HepG2 (cell line): ENCODE results near the gene RAB3A. TPM values are rescaled to one million over a fixed set of nuclear protein-coding genes. Genes with fewer than 3 reads are reported as not detected.
A peak's percentile ranks its signal among the peaks of the same experiment; 100 is the strongest.

Experiments
- ARNT ChIP-seq: fragments of 450-650 bp; IDR thresholded peaks from 2 replicates; pipeline ENCODE4 v1.6.1; 2017
- CBFB ChIP-seq: sonication (generic); formaldehyde crosslinking; IDR thresholded peaks from 2 replicates; pipeline ENCODE4 v1.4.0; 2020; ENCODE audit warnings: missing genetic modification reagents
- EEA1 ChIP-seq: sonication (generic); formaldehyde crosslinking; IDR thresholded peaks from 2 replicates; pipeline ENCODE4 v1.5.1; 2020; ENCODE audit warnings: mild to moderate bottlenecking, missing genetic modification reagents, borderline replicate concordance
- MEIS2 ChIP-seq: sonication (generic); formaldehyde crosslinking; IDR thresholded peaks from 2 replicates; pipeline ENCODE4 v1.9.0; 2021; ENCODE audit warnings: mild to moderate bottlenecking, missing genetic modification reagents
- PPARG ChIP-seq: conservative IDR thresholded peaks from 2 replicates; pipeline ENCODE4 v1.6.1; 2016; ENCODE audit warnings: missing biosample characterization, missing genetic modification reagents
- TOE1 ChIP-seq: sonication (generic); formaldehyde crosslinking; IDR thresholded peaks from 2 replicates; pipeline ENCODE4 v1.4.0; 2020; ENCODE audit warnings: mild to moderate bottlenecking, missing genetic modification reagents
- YEATS4 ChIP-seq: sonication (generic); formaldehyde crosslinking; IDR thresholded peaks from 2 replicates; pipeline ENCODE4 v1.4.0; 2020; ENCODE audit warnings: missing genetic modification reagents, borderline replicate concordance
- ZFYVE20 ChIP-seq: sonication (generic); formaldehyde crosslinking; IDR thresholded peaks from 2 replicates; pipeline ENCODE4 v1.8.0; 2023; ENCODE audit warnings: low read depth, mild to moderate bottlenecking, moderate library complexity, missing genetic modification reagents, borderline replicate concordance
- ZNF225 ChIP-seq: sonication (generic); formaldehyde crosslinking; IDR thresholded peaks from 2 replicates; pipeline ENCODE4 v1.4.0; 2020; ENCODE audit warnings: mild to moderate bottlenecking, missing genetic modification reagents
- ZNF234 ChIP-seq: sonication (generic); formaldehyde crosslinking; conservative IDR thresholded peaks from 2 replicates; pipeline ENCODE4 v1.5.1; 2020; ENCODE audit warnings: mild to moderate bottlenecking, missing genetic modification reagents
- ZNF256 ChIP-seq: sonication (generic); formaldehyde crosslinking; conservative IDR thresholded peaks from 2 replicates; pipeline ENCODE4 v1.4.0; 2020; ENCODE audit warnings: missing genetic modification reagents
- ZNF354B ChIP-seq: sonication (generic); formaldehyde crosslinking; IDR thresholded peaks from 2 replicates; pipeline ENCODE4 v1.8.0; 2022; ENCODE audit warnings: mild to moderate bottlenecking, missing genetic modification reagents
- ZNF598 ChIP-seq: sonication (generic); formaldehyde crosslinking; IDR thresholded peaks from 2 replicates; pipeline ENCODE4 v1.5.1; 2020; ENCODE audit warnings: mild to moderate bottlenecking, missing genetic modification reagents, borderline replicate concordance
- ZNF615 ChIP-seq: sonication (generic); formaldehyde crosslinking; IDR thresholded peaks from 2 replicates; pipeline ENCODE4 v1.5.0; 2020; ENCODE audit warnings: mild to moderate bottlenecking, missing genetic modification reagents, borderline replicate concordance
- ZNF737 ChIP-seq: sonication (generic); formaldehyde crosslinking; IDR thresholded peaks from 2 replicates; pipeline ENCODE4 v1.5.0; 2020; ENCODE audit warnings: missing genetic modification reagents, mild to moderate bottlenecking, borderline replicate concordance
- polyA plus RNA-seq, 8 experiments: library from polyadenylated mRNA; depleted of rRNA in 3 of 8; stranded (reverse) in 7 of 8; unstranded in 1 of 8; fragments of >200 nt; fragmentation: Illumina TruSeq in 4 of 8; extraction: Trizol in 4 of 8; gene quantifications; 2 replicates each; pipeline versions ENCODE4 v1.2.1 to v1.2.3, GENCODE V29; 2011 to 2016; ENCODE audit warnings: low read depth in 4 of 8, missing spikeins in 1 of 8, mixed read lengths in 1 of 8; ENCODE audit not compliant: insufficient read depth in 1 of 8
- total RNA-seq, 5 experiments: library from RNA; depleted of rRNA; stranded (reverse); fragments of >200 nt; fragmentation: Illumina TruSeq; extraction: Trizol; gene quantifications; 2 replicates each; pipeline ENCODE4 v1.2.3, GENCODE V29; 2016; ENCODE audit warnings: low read depth in 1 of 5
- TF ChIP-seq, protein P1 (sequence below): sonication (generic); formaldehyde crosslinking; IDR thresholded peaks from 2 replicates; pipeline ENCODE4 v1.4.0; 2020; ENCODE audit warnings: missing genetic modification reagents, borderline replicate concordance
- TF ChIP-seq, protein P2 (sequence below): IDR thresholded peaks from 2 replicates; pipeline ENCODE4 v1.6.1; 2016; ENCODE audit warnings: missing compliant biosample characterization, missing genetic modification reagents, borderline replicate concordance
- TF ChIP-seq, protein P3 (sequence below): sonication (generic); formaldehyde crosslinking; IDR thresholded peaks from 2 replicates; pipeline ENCODE4 v1.4.0; 2020; ENCODE audit warnings: missing genetic modification reagents, borderline replicate concordance
- TF ChIP-seq, protein P4 (sequence below): sonication (generic); formaldehyde crosslinking; IDR thresholded peaks from 2 replicates; pipeline ENCODE4 v1.8.0; 2022; ENCODE audit warnings: mild to moderate bottlenecking, missing genetic modification reagents, moderate library complexity
- TF ChIP-seq, protein P5 (sequence below): sonication (generic); formaldehyde crosslinking; IDR thresholded peaks from 2 replicates; pipeline ENCODE4 v1.4.0; 2020; ENCODE audit warnings: missing genetic modification reagents, borderline replicate concordance

Gene RAB3A
- total and polyA plus RNA-seq, 2 of the 13 experiments (the other 11 are each of a cell fraction or from before 2014, with no cell fraction given), result 0.58 to 0.98 TPM

DNA sequence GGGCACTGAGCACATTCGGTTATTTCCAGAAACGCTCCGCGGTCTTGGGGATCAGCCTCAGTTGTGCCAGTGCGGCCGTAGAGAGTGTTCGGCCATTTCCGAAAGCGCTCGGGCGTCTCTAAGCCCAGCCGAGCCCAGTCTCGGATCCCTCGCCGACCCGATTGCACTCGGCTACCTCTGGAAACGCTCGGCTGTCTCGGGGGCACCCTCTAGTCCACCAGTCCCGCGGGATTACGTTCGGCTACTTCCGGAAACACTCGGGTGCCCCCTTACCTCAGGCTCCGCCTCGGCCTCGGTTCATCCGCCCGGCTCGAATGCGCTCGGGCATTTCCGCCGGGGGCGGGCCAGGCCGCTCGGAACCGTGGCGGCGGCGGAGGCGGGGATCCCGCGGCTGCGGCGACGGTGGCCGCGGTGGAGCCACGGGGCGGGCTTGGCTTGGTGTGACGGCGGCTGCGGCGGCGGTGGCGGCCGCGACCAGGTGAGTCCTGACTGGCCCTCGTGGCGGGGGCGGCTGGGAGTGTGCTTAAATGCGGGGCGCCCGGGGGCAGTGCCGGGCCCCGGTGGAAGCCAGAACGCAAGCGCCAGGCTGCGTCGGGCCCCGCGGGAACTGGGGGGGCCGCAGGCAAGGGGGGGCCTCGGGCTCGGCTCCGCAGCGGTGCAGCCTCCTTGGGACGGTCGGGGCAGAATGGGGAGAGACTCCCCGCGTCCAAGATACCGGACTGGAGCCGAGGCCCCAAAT, 50.9 kb downstream of the RAB3A start, which contains the start of gene PIK3R2 (continued):
- TF ChIP-seq ZNF737 (CRISPR knock-in tag) (no peak), ZNF598 (CRISPR knock-in tag) (no peak), MEIS2 (peak; percentile 49; the same call in 1 of the 2 replicates), YEATS4 (CRISPR knock-in tag) (peak; percentile 67; the same call in 1 of the 2 replicates), EEA1 (CRISPR knock-in tag) (no peak), ZNF615 (CRISPR knock-in tag) (no peak), PPARG (no peak), ZNF354B (no peak), ZFYVE20 (no peak), ZNF256 (CRISPR knock-in tag) (no peak), ZNF234 (CRISPR knock-in tag) (no peak; the same call in 1 of the 2 replicates), ZNF225 (CRISPR knock-in tag) (no peak), TOE1 (CRISPR knock-in tag) (no peak), CBFB (CRISPR knock-in tag) (no peak), ARNT (no peak)
- TF ChIP-seq, protein P1, sequence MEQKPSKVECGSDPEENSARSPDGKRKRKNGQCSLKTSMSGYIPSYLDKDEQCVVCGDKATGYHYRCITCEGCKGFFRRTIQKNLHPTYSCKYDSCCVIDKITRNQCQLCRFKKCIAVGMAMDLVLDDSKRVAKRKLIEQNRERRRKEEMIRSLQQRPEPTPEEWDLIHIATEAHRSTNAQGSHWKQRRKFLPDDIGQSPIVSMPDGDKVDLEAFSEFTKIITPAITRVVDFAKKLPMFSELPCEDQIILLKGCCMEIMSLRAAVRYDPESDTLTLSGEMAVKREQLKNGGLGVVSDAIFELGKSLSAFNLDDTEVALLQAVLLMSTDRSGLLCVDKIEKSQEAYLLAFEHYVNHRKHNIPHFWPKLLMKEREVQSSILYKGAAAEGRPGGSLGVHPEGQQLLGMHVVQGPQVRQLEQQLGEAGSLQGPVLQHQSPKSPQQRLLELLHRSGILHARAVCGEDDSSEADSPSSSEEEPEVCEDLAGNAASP (CRISPR knock-in tag), result no peak
- TF ChIP-seq, protein P2, sequence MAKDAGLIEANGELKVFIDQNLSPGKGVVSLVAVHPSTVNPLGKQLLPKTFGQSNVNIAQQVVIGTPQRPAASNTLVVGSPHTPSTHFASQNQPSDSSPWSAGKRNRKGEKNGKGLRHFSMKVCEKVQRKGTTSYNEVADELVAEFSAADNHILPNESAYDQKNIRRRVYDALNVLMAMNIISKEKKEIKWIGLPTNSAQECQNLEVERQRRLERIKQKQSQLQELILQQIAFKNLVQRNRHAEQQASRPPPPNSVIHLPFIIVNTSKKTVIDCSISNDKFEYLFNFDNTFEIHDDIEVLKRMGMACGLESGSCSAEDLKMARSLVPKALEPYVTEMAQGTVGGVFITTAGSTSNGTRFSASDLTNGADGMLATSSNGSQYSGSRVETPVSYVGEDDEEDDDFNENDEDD (CRISPR knock-in tag), result peak; percentile 35; the same call in 1 of the 2 replicates
- TF ChIP-seq, protein P3, sequence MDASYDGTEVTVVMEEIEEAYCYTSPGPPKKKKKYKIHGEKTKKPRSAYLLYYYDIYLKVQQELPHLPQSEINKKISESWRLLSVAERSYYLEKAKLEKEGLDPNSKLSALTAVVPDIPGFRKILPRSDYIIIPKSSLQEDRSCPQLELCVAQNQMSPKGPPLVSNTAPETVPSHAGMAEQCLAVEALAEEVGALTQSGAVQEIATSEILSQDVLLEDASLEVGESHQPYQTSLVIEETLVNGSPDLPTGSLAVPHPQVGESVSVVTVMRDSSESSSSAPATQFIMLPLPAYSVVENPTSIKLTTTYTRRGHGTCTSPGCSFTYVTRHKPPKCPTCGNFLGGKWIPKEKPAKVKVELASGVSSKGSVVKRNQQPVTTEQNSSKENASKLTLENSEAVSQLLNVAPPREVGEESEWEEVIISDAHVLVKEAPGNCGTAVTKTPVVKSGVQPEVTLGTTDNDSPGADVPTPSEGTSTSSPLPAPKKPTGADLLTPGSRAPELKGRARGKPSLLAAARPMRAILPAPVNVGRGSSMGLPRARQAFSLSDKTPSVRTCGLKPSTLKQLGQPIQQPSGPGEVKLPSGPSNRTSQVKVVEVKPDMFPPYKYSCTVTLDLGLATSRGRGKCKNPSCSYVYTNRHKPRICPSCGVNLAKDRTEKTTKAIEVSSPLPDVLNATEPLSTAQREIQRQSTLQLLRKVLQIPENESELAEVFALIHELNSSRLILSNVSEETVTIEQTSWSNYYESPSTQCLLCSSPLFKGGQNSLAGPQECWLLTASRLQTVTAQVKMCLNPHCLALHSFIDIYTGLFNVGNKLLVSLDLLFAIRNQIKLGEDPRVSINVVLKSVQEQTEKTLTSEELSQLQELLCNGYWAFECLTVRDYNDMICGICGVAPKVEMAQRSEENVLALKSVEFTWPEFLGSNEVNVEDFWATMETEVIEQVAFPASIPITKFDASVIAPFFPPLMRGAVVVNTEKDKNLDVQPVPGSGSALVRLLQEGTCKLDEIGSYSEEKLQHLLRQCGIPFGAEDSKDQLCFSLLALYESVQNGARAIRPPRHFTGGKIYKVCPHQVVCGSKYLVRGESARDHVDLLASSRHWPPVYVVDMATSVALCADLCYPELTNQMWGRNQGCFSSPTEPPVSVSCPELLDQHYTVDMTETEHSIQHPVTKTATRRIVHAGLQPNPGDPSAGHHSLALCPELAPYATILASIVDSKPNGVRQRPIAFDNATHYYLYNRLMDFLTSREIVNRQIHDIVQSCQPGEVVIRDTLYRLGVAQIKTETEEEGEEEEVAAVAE (CRISPR knock-in tag), result no peak
- TF ChIP-seq, protein P4, sequence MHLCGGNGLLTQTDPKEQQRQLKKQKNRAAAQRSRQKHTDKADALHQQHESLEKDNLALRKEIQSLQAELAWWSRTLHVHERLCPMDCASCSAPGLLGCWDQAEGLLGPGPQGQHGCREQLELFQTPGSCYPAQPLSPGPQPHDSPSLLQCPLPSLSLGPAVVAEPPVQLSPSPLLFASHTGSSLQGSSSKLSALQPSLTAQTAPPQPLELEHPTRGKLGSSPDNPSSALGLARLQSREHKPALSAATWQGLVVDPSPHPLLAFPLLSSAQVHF (CRISPR knock-in tag), result no peak
- TF ChIP-seq, protein P5, sequence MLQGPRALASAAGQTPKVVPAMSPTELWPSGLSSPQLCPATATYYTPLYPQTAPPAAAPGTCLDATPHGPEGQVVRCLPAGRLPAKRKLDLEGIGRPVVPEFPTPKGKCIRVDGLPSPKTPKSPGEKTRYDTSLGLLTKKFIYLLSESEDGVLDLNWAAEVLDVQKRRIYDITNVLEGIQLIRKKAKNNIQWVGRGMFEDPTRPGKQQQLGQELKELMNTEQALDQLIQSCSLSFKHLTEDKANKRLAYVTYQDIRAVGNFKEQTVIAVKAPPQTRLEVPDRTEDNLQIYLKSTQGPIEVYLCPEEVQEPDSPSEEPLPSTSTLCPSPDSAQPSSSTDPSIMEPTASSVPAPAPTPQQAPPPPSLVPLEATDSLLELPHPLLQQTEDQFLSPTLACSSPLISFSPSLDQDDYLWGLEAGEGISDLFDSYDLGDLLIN (CRISPR knock-in tag), result no peak
